Gastroesophageal sphincter (tissue), 4 donors: ENCODE data around the gene FAM180A. TPM values are rescaled to one million over a fixed set of nuclear protein-coding genes. Genes with fewer than 3 reads are reported as not detected.

Experiments used
- ATAC-seq: fragments of 150-250 bp; one replicate; pipeline ENCODE4 v1.9.1; 2016; ENCODE audit warnings: mild to moderate bottlenecking, moderate library complexity
- H3K27ac ChIP-seq, 4 donors: fragments of 200-600 bp; sonication (generic) in 3 of 4; 1 replicate in 3 of 4; 2 replicates in 1 of 4; pipeline ENCODE4 v1.5.1; 2016 to 2019
- H3K27me3 ChIP-seq: fragments of 200-600 bp; sonication (generic); one replicate; pipeline ENCODE4 v1.5.1; 2019
- H3K36me3 ChIP-seq, 2 donors: fragments of 200-600 bp; sonication (generic); one replicate each; pipeline ENCODE4 v1.5.1; 2019; ENCODE audit warnings: control low read depth in 1 of 2
- H3K4me1 ChIP-seq, 3 donors: fragments of 200-600 bp; sonication (generic); 1 replicate in 2 of 3; 2 replicates in 1 of 3; pipeline ENCODE4 v1.5.1; 2016 to 2019; ENCODE audit warnings: control low read depth in 2 of 3
- H3K4me3 ChIP-seq, 2 donors: fragments of 200-600 bp; sonication (generic); one replicate each; pipeline ENCODE4 v1.5.1; 2019; ENCODE audit warnings: mild to moderate bottlenecking in 1 of 2, moderate library complexity in 1 of 2
- H3K9me3 ChIP-seq, 3 donors: fragments of 200-600 bp; sonication (generic); one replicate each; pipeline ENCODE4 v1.5.1; 2017 to 2019; ENCODE audit warnings: control low read depth in 2 of 3
- CTCF ChIP-seq, 4 experiments: fragments of 200-600 bp in 2 of 4; fragments of 450-650 bp in 2 of 4; sonication (generic) in 1 of 4; IDR thresholded peaks; one replicate each; pipeline ENCODE4 v1.5.1; 2017 to 2019; ENCODE audit warnings: antibody characterized with exemption in 4 of 4, mild to moderate bottlenecking in 2 of 4, moderate library complexity in 2 of 4
- EP300 ChIP-seq: sonication (generic); formaldehyde crosslinking; IDR thresholded peaks from one replicate; pipeline ENCODE4 v1.6.1; 2017; ENCODE audit warnings: antibody characterized with exemption, mild to moderate bottlenecking
- POLR2A ChIP-seq, 2 donors: fragments of 450-650 bp; IDR thresholded peaks; one replicate each; pipeline ENCODE4 v1.6.1; 2017; ENCODE audit warnings: antibody characterized with exemption in 2 of 2, mild to moderate bottlenecking in 2 of 2, moderate library complexity in 1 of 2
- POLR2AphosphoS5 ChIP-seq: sonication (generic); formaldehyde crosslinking; IDR thresholded peaks from one replicate; pipeline ENCODE4 v1.6.1; 2017; ENCODE audit warnings: antibody characterized with exemption
- WGBS, 2 donors: methylation state at CpG; one replicate each; pipeline ENCODE4 v1.1.5; 2018; ENCODE audit warnings: low coverage in 1 of 2; 5-methylcytosine and 5-hydroxymethylcytosine counted together
- total RNA-seq, 4 donors: library from RNA; depleted of rRNA; stranded (reverse); fragments of >200 nt; gene quantifications; one replicate each; pipeline ENCODE4 v1.1.0, GENCODE V29; 2016

FAM180A gene
- total RNA-seq, 4 donors from 2014 or later: 2.6 to 8.5 (median 3.7) TPM

GRCh38 chr7:135712796-135713195 lies 35.8 kb downstream of the FAM180A start:
- 46 to 69% methylated on average over 7 of the region's 7 CpGs for WGBS, 2 donors
- H3K4me1 ChIP-seq: peaks cover 0 to 8% (median 0%) of the 10 kb centered on the region in 3 donors
- ATAC-seq: no peak
- no peak overlapping the region for H3K4me3 ChIP-seq
- peaks cover 19% of the 10 kb centered on the region for H3K27me3 ChIP-seq
- H3K9me3 ChIP-seq: no peaks in the 10 kb centered on the region
- H3K36me3 ChIP-seq: no peaks in the 10 kb centered on the region
- TF ChIP-seq POLR2A (IDR thresholded peaks at IDR 0.05) (no peak), EP300 (no peak), POLR2AphosphoS5 (no peak)
- H3K27ac ChIP-seq: no peak overlapping the region

- WGBS, 2 donors: 75 to 76% methylated on average over 2 to 4 of the region's 4 CpGs
- Histone ChIP-seq H3K4me3 (no peak overlapping the region), H3K4me1 (peaks cover 0 to 8% (median 0%) of the 10 kb centered on the region in 3 donors), H3K9me3 (no peaks in the 10 kb centered on the region), H3K27me3 (peaks cover 19% of the 10 kb centered on the region), H3K27ac (no peak overlapping the region), H3K36me3 (no peaks in the 10 kb centered on the region)
- no peak for ATAC-seq
- TF ChIP-seq EP300 (no peak), CTCF (IDR thresholded peaks at IDR 0.05) (no peak), POLR2A (IDR thresholded peaks at IDR 0.05) (no peak), POLR2AphosphoS5 (no peak)
Measured at GRCh38 chr7:135712182-135712782, 36.3 kb downstream of the FAM180A start.

- Histone ChIP-seq H3K9me3 (no peaks in the 10 kb centered on the region), H3K27me3 (peaks cover 18% of the 10 kb centered on the region)
Measured at GRCh38 chr7:135711139-135711469, 37.5 kb downstream of the FAM180A start.

GRCh38 chr7:135710417-135711138 lies 38.0 kb downstream of the FAM180A start:
- H3K27me3 ChIP-seq: peaks cover 12% of the 10 kb centered on the region
- ATAC-seq: no peak
- no peak overlapping the region for H3K4me3 ChIP-seq
- H3K9me3 ChIP-seq: no peaks in the 10 kb centered on the region
- H3K27ac ChIP-seq: no peak overlapping the region
- WGBS, 2 donors: 62 to 74% methylated on average over 3 of the region's 11 CpGs
- H3K4me1 ChIP-seq: no peaks in the 10 kb centered on the region
- no peak for TF ChIP-seq POLR2AphosphoS5
- TF ChIP-seq CTCF (IDR thresholded peaks at IDR 0.05): peak in 2 of 4 experiments; percentile 9 to 61
- no peaks in the 10 kb centered on the region for H3K36me3 ChIP-seq

More at GRCh38 chr7:135711139-135711469, 37.5 kb downstream of the FAM180A start:
- no peak for ATAC-seq
- TF ChIP-seq POLR2A (IDR thresholded peaks at IDR 0.05) (no peak), EP300 (no peak), CTCF (IDR thresholded peaks at IDR 0.05) (no peak), POLR2AphosphoS5 (no peak)
- Histone ChIP-seq H3K27ac (no peak overlapping the region), H3K36me3 (no peaks in the 10 kb centered on the region), H3K4me3 (no peak overlapping the region), H3K4me1 (no peaks in the 10 kb centered on the region)
- 62 to 82% methylated on average over 3 to 7 of the region's 8 CpGs for WGBS, 2 donors

GRCh38 chr7:135709508-135709907 lies 39.1 kb downstream of the FAM180A start:
- Histone ChIP-seq H3K4me1 (no peaks in the 10 kb centered on the region), H3K36me3 (no peaks in the 10 kb centered on the region), H3K27ac (no peak overlapping the region), H3K9me3 (no peaks in the 10 kb centered on the region), H3K27me3 (peaks cover 9% of the 10 kb centered on the region), H3K4me3 (no peak overlapping the region)
- 95 to 98% methylated on average over 3 of the region's 3 CpGs for WGBS, 2 donors
- ATAC-seq: no peak
- no peak for TF ChIP-seq EP300
- TF ChIP-seq CTCF (IDR thresholded peaks at IDR 0.05): no peak
- TF ChIP-seq POLR2AphosphoS5: no peak
- TF ChIP-seq POLR2A (IDR thresholded peaks at IDR 0.05): no peak
